ENCODE measurements around the gene SMAD9.

SMAD9 gene

GRCh38 chr13:36820222-36820621, 99.8 kb downstream of the SMAD9 start:
- DNase-seq (ENCODE audit: low read depth, low spot score) = no peak
- H3K27ac ChIP-seq = no peak overlapping the region

- DNase-seq (ENCODE audit: low read depth, low spot score) = no peak
- no peak overlapping the region for H3K27ac ChIP-seq
These were observed 100.3 kb downstream of the SMAD9 start for GRCh38 chr13:36819739-36820090.

- H3K27ac ChIP-seq = no peak within 1 kb of the TSS
- DNase-seq (ENCODE audit: low read depth, low spot score) = no peak
These were observed 101.0 kb downstream of the SMAD9 start, which contains the start of gene RFXAP for GRCh38 chr13:36818804-36819738. RFXAP (plus strand) TSS chr13:36819222; CDS start chr13:36819358, 136 bp downstream.

GRCh38 chr13:36817996-36818803, 101.8 kb downstream of the SMAD9 start:
- no peak for DNase-seq (ENCODE audit: low read depth, low spot score)
- H3K27ac ChIP-seq = no peak overlapping the region

- H3K27ac ChIP-seq = no peak overlapping the region
- no peak for DNase-seq (ENCODE audit: low read depth, low spot score)
These were observed 105.0 kb downstream of the SMAD9 start for GRCh38 chr13:36815062-36815461.

GRCh38 chr13:36814465-36814864, 105.6 kb downstream of the SMAD9 start:
- H3K27ac ChIP-seq = no peak overlapping the region
- DNase-seq (ENCODE audit: low read depth, low spot score) = no peak

- DNase-seq (ENCODE audit: low read depth, low spot score) = no peak
- no peak overlapping the region for H3K27ac ChIP-seq
These were observed 106.8 kb downstream of the SMAD9 start for GRCh38 chr13:36813225-36813624.

- no peak for DNase-seq (ENCODE audit: low read depth, low spot score)
- H3K27ac ChIP-seq = peak overlapping the region; percentile 29
These were observed 112.4 kb downstream of the SMAD9 start for GRCh38 chr13:36807616-36808015.

GRCh38 chr13:36806102-36806501, 113.9 kb downstream of the SMAD9 start:
- DNase-seq (ENCODE audit: low read depth, low spot score) = no peak
- H3K27ac ChIP-seq = no peak overlapping the region

GRCh38 chr13:36804588-36804987, 115.5 kb downstream of the SMAD9 start:
- no peak for DNase-seq (ENCODE audit: low read depth, low spot score)
- no peak overlapping the region for H3K27ac ChIP-seq

- no peak overlapping the region for H3K27ac ChIP-seq
These were observed 119.0 kb downstream of the SMAD9 start for GRCh38 chr13:36801035-36801434.

GRCh38 chr13:36796052-36796451, 124.0 kb downstream of the SMAD9 start:
- no peak overlapping the region for H3K27ac ChIP-seq
- no peak for DNase-seq (ENCODE audit: low read depth, low spot score)

More at GRCh38 chr13:36801035-36801434, 119.0 kb downstream of the SMAD9 start:
- DNase-seq (ENCODE audit: low read depth, low spot score) = no peak

- no peak for DNase-seq (ENCODE audit: low read depth, low spot score)
- no peak overlapping the region for H3K27ac ChIP-seq
These were observed 124.6 kb downstream of the SMAD9 start for GRCh38 chr13:36795463-36795862.

Measured in epithelial cell of prostate (primary cell).